GM23248 (cell line): ENCODE measurements around the gene SMC2.

Experiments used
- EZH2 ChIP-seq: fragments of 200-600 bp; sonication (generic); IDR thresholded peaks from 2 replicates; pipeline ENCODE4 v1.6.1; 2018; ENCODE audit warnings: antibody characterized with exemption, mild to moderate bottlenecking; ENCODE audit not compliant: insufficient read depth, poor library complexity, severe bottlenecking
- EZH2phosphoT487 ChIP-seq: fragments of 200-600 bp; sonication (generic); IDR thresholded peaks from 2 replicates; pipeline ENCODE4 v1.6.1; 2018; ENCODE audit warnings: antibody characterized with exemption, moderate library complexity, mild to moderate bottlenecking, low read depth; ENCODE audit not compliant: insufficient read depth

DNA sequence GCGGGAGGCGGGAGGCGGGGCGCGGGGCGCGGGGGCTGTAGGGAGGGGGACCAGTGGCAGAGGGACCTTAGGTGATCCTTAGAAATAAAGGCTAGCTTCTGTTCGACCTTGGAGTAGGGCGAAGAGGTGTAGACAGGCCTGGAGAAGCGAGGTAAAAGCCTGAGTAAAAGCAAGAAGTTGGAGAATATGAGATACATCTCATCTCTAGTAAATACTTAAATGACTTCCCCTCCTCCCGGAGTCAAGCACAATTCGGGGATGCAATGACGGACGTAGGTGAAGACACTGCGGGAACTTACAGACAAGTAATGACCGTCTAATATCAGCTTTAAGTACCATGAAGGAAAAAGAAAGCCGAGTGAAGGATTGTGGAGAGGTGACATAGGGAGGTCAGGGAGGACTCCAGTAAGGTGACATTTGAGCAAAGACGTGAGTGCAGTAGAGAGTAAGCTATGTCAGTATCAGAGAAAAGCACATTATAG is 466 bp downstream of the SMC2 start:
- no peak for TF ChIP-seq EZH2phosphoT487
- no peak for TF ChIP-seq EZH2
